HEK293T (cell line): Measurements from ENCODE around the gene GRAMD1B.

Experiments
- ARNT ChIP-seq: fragments of 450-650 bp; IDR thresholded peaks from 2 replicates; pipeline ENCODE4 v1.6.1; 2017; ENCODE audit warnings: mild to moderate bottlenecking
- FOXM1 ChIP-seq: fragments of 450-650 bp; IDR thresholded peaks from 2 replicates; pipeline ENCODE4 v1.6.1; 2017; ENCODE audit warnings: mild to moderate bottlenecking, borderline replicate concordance
- LEF1 ChIP-seq: fragments of 450-650 bp; IDR thresholded peaks from 2 replicates; pipeline ENCODE4 v1.6.1; 2017; ENCODE audit warnings: mild to moderate bottlenecking, borderline replicate concordance
- NFRKB ChIP-seq: fragments of 450-650 bp; IDR thresholded peaks from 2 replicates; pipeline ENCODE4 v1.6.1; 2016; ENCODE audit warnings: mild to moderate bottlenecking, moderate library complexity

- no peak for TF ChIP-seq FOXM1
- TF ChIP-seq LEF1 = no peak
- no peak for TF ChIP-seq NFRKB
- no peak for TF ChIP-seq ARNT
Observed at GRCh38 chr11:123487157-123487744, 57.2 kb downstream of the GRAMD1B start.
